Left colon (tissue), 2 donors: ENCODE results near the gene SHLD1. TPM values are rescaled to one million over a fixed set of nuclear protein-coding genes. Genes with fewer than 3 reads are reported as not detected.
"Not testable (repeated sequence)": the region's sequence is repeated elsewhere in the genome, so short reads cannot be mapped to it uniquely, and the experiment has no call there.

ENCODE experiments used
- ATAC-seq: fragments of 200-7000 bp; cut with Tn5 transposase; one replicate; pipeline ENCODE4 v1.9.1; 2020; ENCODE audit warnings: mild to moderate bottlenecking, moderate library complexity
- DNase-seq, 2 donors: peaks; one replicate each; pipeline ENCODE4 v3.0.0-alpha.2; 2020
- intact Hi-C, 2 donors: fragments of 100-400 bp; cut with DNase I in 1 of 2; cut with micrococcal nuclease in 1 of 2; formaldehyde crosslinking; loops; one replicate each; pipeline versions ENCODE4 v1.11.2 to v1.14.0; 2022; cut with DNase I, micrococcal nuclease
- long read RNA-seq: library from polyadenylated mRNA; unstranded; transcript quantifications from one replicate; pipeline ENCODE4 v2.0.0, GENCODE V29; 2021
- total RNA-seq, 2 donors: library from RNA; stranded (reverse); fragmentation: NEBNext Ultra II Directional; extraction: Animal tissue kit (Norgen Biotek cat#: 25700); gene quantifications; one replicate each; pipeline ENCODE4 v1.2.1, GENCODE V29; 2021
- donor health status: DM: no; HTN: no; CAD: no.
- donor health status: DM: yes; HTN: yes; CAD: no.

SHLD1 gene, protein sequence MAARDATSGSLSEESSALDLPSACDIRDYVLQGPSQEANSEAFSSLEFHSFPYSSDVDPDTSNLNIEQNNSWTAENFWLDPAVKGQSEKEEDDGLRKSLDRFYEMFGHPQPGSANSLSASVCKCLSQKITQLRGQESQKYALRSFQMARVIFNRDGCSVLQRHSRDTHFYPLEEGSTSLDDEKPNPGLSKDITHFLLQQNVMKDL
- 10 to 100 TPM in 1 of 2 donors, 1 to 10 TPM in 1; 8.1 to 10.5 TPM for total RNA-seq
- long read RNA-seq, partial matches to known transcripts, result 0 of 5 reads
- long read RNA-seq, other reads (novel, unspliced or antisense), result 2 of 5 reads

DNA sequence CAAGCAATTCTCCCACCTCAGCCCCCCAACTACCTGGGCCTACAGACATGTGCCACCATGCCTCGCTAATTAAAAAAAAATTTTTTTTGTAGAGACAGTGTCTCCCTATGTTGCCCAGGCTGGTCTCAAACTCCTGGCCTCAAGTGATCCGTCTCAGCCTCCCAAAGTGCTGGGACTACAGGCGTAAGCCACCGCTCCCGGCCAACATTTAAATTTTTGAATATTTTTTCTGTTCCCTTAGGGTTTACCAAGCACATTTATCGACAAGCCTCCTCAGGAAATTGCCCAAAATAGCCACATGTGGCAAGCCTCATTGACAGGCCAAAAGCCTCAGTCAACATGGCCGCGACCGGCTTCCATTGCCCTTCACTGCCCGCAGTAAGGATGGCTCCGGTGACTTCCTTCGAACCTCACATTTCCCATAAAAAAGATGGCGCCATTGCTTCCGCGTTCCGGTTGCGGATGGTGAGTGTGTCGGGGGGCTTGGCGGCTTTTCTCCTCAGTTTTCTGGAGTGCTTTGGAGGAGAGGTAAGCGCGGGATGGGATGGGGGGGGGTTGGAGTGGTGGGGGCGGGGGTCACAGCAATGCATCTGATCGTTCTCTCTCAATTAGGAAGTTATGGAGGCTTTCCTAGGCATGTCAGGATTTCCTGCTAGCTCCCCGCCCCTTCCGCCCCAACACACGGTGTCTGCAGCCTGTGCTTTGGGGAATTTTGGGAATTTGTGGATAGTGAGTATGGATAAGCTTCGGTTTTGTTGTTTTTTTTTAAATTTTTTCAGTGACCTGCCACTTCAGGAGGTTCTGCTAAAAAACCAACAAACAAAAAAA, at the start of gene SHLD1:
Gene SHLD1 (plus strand): TSS at position 450 of the 828 bp plus-strand sequence. CDS start 22,465 bp downstream, outside the sequence.
- DNase-seq (peak; percentile 84 to 86), ATAC-seq (peak; percentile 86)
- intact Hi-C loops, result loop anchor here in 1 of 2 donors (5.0 kb wide), 1 partner anchor 143 kb away; no protein-coding TSS in a partner anchor

DNA sequence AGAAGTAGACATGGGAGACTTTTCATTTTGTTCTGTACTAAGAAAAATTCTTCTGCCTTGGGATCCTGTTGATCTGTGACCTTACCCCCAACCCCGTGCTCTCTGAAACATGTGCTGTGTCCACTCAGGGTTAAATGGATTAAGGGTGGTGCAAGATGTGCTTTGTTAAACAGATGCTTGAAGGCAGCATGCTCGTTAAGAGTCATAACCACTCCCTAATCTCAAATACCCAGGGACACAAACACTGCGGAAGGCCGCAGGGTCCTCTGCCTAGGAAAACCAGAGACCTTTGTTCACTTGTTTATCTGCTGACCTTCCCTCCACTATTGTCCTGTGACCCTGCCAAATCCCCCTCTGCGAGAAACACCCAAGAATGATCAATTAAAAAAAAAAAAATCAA, 47.9 kb upstream of the SHLD1 start:
- intact Hi-C loops, DNase-seq, ATAC-seq: not testable (repeated sequence)

DNA sequence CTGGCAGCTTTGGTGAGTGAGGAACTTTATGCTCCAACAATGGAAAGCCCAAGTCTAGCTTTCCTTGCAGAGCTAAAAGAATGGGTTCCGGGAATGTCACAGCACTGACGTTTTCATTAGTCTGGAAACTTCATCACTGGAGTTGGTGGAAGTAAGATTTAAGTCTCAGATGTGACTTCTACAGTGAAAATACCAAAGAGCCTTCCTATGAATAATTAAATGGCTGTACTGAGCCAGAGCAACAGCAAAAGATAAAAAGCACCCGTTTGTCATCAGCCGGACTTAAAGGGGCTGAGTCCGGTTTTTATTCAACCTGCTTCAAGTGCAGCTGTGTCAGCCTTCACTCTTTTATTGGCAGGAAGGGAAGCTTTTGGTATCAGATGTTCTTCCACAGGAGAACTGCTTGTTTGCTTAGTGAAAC, 46.5 kb upstream of the SHLD1 start:
- no peak for DNase-seq
- no peak for ATAC-seq
- intact Hi-C loops, result no loop called here

DNA sequence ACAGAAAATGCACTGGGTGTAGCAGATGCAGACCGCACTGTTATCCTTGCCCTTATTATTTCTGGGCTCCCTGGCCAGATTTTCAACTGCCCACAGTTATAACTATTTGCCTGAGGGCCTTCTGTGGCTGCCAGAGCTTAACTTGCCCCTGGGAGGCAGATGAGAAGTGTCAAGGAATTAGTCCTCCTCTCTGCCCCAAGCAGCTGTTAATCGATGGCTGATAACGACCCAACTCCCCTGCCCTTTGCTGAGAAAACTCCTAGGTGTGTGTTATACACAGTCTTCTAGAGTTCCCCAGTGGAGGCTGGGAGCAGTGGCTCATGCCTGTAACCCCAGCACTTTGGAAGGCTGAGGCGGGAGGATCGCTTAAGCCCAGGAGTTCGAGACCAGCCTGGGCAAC, 44.4 kb upstream of the SHLD1 start:
- no peak for ATAC-seq
- no peak for DNase-seq
- intact Hi-C loops, result no loop called here

DNA sequence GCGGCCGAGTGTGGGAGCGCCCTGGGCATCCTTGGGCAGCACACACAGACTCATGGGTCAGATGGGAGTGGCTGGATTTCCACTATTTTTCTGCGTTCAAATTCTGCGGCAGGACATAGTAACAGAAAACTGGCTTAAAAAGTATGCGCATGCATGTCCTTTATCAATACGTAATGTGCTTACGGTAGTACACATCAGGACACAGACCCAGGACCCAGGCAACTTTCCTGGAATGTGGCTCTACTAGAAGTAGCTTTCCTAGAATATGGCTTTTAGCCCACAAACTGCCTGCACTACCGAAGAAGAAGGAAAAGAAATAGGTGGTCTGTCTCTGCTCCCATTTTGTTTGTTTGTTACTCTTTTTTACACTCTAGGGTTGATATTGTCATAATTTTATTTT, 43.4 kb upstream of the SHLD1 start:
- ATAC-seq (no peak), DNase-seq (no peak)
- intact Hi-C loops, result no loop called here

DNA sequence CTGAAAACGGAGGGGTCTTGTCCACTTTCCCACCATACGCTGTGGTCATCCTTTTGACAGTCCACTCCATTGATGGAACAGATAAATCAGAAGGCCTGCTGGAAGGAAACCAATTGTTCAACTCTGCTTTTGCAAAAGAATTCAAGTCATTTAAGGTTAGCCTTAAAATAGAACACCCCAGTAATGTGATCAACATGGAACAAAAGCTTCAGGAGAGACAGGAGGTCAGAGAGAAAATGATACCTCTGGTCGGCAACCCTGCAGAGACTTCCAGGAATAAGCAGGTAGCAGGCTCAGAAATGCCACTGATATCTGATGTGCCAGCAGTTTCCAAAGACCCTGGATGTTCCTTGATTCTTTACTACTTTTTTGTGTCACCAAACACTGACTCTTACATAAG, 39.6 kb upstream of the SHLD1 start:
- no peak for DNase-seq
- no peak for ATAC-seq
- intact Hi-C loops, result no loop called here

DNA sequence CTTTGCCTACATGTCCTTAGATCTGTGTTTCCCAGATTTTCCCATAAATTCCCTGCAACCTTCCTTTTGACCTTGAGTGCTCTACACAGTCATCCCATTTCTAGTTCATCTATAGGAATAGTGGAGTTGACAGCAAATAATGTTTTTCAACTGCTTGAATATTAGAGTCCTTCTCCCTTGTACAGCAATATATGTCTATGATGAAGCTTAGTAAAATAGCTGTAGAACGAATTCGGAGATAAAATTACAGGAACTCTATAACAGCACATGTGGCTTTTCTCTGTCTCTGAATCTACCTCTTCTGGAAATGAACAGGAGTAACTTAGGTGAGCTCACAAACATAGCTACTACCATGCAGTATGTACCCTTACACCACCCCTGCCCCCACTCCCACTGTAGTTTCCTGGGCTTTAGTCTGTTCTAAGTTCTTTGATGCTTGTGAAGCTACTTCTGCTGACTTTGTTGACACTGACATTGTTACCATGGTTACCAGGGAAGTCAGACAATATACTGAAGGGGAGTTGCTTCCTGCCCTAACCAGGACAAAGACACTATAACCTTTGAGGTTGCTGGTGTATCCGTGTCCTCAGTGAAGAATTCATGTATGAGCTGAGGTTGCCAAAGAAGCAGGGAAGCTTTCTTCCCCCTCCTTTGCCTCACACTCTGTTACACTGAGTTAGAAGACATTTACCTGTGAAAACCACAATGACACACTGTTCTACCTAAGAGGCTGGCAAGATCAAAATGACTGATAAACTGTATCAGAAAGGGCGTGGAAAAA, 35.8 kb upstream of the SHLD1 start:
- DNase-seq (no peak), ATAC-seq (peak; percentile 31)
- intact Hi-C loops, result no loop called here

DNA sequence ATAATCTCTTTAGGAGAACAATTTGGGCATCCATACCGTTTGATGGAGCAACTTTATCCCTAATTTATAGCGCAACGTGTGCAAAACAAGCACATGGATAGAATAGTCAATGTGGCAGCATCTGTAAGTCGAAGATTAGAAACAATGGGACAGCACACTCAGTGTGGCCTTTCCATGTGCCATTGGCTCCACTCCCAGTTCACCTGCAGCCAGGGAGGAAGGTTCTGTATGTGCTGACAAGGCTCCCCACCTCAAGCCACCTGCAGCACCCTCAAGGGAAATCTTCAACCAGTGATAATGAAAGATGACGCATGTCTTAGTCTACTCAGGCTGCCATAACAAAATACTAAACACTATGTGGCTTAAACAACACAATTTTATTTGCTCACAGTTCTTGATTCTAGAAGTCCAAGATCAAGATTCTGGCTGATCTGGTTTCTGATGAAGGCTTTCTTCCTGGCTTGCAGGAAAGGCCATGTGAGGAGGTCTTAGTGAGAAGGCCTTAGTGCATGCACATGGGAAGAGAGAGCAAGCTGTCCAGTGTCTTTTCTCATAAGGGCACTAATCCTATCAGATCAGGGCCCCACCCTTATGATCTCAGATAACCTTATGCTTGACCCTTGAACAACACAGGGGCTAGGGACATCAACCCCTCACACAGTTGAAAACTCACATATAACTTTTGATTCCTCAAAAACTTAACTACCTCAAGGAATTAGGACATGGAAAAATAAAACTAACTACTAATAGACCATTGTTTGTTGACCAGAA, 34.9 kb upstream of the SHLD1 start:
- DNase-seq (no peak), ATAC-seq (no peak)
- intact Hi-C loops, result no loop called here

DNA sequence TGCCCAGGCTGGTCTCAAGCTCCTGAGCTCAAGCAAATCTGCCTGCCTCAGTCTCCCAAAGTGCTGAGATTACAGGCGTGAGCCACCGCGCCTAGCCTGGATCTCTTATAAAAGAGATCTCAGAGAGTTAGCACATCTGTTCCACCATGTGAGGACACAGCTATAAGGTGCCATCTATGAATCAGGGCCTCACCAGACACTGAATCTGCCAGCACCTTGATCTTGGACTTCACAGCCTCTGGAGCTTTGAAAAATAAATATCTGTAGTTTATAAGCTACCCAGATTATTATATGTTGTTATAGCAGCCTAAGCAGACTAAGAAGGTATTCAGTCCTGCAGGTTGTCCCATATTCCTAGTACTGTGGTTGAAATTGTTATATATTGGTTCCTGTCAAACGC, 33.2 kb upstream of the SHLD1 start:
- intact Hi-C loops, result no loop called here
- DNase-seq (no peak), ATAC-seq (no peak)

DNA sequence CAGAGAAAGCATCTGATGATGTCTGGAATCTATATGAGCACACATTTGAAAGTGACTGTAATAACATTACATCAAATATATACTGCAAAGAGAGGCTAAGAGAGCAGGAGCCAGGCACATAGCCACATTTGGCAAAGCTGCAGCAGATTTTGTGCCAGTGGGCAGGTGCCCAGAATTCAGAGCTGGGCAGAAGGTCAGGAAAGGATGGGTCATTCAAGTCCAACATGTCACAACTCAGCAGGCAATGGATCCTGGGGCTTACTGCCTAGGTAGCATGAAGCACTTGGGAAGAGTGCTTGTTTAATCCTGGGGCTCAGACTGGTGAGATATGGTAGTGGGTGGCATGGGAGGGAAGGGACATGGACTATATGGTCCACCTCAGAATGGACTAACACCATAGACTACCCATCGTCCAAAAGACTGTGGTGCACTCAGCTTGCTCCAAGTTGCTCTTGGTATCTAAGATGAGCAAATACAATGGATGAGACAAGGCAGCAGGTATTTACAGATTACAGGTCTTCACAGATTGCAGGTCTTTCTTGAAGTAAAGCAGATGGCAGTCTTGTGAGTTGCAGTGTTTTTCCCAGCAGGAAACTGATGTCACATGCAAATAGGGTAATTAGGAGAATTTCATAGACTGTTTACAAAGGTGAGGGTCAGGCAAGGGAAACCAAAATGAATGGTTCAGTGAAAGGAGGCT, 31.2 kb upstream of the SHLD1 start:
- no peak for DNase-seq
- intact Hi-C loops, result no loop called here
- ATAC-seq, result no peak

DNA sequence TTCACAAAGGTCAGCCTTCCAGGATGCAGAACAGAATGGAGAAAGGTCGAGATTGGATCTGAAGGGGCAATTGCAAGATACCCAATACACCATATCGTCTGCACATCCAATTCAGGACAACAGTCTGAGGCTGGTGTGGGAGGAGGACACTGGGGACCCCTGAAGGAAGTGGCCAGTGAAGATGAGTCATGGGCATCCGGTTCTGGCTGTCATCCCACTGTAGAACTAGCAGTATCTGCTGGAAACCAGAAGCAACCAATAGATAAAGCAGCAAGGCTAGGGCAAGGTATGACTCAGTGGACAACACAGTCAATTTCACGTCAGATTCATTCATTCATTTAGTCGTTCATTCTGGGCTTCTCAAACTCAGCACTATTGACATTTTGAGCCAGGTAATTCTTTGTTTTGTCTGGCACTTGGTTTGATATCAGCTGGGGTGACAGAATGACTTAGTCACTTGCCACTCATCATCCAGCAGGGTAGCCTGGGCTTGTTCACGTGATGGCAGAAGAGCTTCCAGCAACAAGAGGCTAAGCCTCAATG, 30.3 kb upstream of the SHLD1 start:
- ATAC-seq, result no peak

DNA sequence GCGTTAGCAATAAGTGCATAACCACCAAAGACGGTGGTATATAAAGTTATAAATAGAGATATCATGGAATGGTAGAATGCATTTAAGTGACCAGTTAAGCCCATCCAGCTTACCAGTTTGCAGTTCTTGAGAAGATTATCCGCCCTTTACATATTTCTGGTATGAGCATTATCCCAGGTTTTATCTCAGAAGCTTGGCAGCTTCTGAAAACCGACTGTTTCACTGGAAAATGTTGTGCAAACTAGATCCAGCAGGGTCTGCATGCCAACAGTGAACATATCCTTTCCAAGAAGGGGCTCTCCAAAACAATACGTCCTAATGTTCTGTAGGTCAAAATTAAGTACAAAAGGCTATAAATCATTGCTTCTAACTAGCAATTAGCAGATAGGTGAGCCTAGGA, 29.5 kb upstream of the SHLD1 start:
- DNase-seq (no peak), ATAC-seq (no peak)
- intact Hi-C loops, result no loop called here

More for the DNA sequence above, 30.3 kb upstream of the SHLD1 start:
- DNase-seq, result no peak
- intact Hi-C loops, result no loop called here

DNA sequence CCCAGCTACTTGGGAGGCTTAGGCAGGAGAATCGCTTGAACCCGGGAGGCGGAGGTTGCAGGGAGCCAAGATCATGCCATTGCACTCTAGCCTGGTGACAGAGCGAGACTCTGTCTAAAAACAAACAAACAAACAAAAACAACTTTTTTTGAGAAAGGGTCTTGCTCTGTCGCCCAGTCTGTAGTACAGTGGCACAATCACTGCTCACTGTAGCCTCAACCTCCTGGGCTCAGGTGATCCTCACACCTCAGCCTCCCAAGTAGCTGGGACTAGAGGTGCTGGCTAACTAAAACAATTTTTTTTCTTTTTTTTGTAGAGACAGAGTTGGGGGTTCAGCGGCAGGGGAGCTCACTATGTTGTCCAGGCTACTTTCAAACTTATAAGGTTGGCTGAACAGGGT, 28.8 kb upstream of the SHLD1 start:
- intact Hi-C loops, ATAC-seq, DNase-seq: not testable (repeated sequence)

DNA sequence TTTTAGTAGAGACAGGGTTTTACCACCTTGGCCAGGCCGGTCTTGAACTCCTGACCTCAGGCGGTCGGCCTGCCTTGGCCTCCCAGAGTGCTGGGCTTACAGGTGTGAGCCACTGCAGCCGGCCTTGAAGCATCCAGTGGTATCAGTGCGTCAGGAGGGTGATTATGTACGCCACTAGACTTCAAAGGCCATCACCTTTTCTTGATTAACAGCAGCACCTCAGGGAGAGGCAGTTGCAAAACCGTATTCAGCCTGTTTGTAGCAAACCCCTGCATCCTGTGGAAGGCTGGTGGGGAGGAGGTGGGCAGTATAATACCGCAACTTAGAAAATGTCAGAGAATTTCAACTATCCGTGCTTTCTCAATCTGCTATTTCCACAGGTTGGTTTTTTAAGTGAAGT, 27.3 kb upstream of the SHLD1 start:
- ATAC-seq (no peak), DNase-seq (no peak)
- intact Hi-C loops, result no loop called here

DNA sequence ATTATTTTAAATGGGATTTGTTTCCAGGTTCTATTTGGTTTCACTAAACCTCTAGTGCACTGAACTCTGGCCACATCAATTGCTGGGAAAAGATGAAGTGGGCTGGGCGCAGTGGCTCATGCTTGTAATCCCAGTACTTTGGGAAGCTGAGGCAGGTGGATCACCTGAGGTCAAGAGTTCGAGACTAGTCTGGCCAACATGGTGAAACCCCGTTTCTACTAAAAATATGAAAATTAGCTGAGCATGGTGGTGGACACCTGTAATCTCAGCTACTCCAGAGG, 25.1 kb upstream of the SHLD1 start:
- ATAC-seq, DNase-seq, intact Hi-C loops: not testable (repeated sequence)

DNA sequence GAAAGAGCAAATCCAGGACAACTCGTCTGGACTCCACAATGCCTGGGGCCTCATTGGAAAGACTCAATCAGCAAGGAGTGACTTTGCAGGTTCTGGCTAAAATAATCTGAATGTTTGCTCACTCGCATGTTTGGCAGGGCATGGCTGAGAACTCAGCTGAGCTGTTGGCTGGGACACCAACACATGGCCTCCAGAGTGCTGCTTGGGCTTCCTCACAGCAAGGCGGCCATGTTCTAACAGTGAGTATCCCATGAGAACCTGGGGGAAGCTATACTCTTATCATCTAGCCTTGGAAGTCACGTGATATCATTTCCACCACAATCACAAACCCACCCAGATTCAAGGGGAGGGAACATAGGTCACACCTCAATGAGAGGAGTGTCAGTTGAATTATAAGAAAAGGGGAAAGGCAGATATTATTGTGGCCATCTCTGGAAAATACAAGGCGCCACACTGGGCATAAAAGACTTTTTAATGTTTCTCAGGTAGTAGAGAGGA, 23.1 kb upstream of the SHLD1 start:
- DNase-seq (no peak), ATAC-seq (no peak)
- intact Hi-C loops, result no loop called here

DNA sequence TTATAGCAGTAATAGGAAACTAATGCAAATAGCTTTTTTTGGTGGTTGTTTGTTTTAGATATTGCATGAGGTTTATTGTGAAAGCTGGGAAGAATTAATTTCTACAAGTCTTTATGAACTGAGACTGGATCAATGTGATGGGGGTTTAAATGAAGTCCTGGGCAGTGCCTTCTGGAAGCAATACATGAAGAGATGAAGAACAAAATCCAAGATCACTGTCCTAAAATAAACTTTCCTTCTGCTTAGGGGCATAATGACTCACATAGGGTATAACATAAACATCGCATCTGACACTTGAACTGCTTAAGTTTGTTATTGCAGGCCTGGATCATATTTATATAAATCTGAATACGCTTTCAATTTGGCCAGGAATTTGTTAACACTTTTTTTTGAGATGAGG, 20.9 kb upstream of the SHLD1 start:
- no peak for DNase-seq
- intact Hi-C loops, result no loop called here
- no peak for ATAC-seq

DNA sequence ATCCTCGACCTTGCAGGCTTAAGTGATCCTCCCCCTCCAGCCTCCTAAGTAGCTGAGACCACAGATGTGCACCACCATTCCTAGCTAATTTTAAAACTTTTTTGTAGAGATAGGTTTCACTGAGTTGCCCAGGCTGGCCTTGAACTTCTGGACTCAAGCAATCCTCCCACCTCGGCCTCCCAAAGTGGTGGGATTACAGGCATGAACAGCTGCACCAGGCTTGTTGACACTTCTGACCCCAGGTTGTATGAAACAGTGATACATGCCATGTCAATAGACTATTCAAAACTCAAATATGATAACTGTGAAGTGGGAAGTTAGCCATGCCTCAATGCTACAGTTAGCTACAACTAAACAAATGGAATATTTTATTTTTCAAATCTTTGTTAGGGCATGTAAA, 20.1 kb upstream of the SHLD1 start:
- DNase-seq (no peak), ATAC-seq (no peak)
- intact Hi-C loops, result loop anchor here in 1 of 2 donors (10.0 kb wide), 1 partner anchor 125 kb away; no protein-coding TSS in a partner anchor
